ENCODE measurements around the gene C1orf87.
A peak's percentile ranks its signal among the peaks of the same experiment; 100 is the strongest.

The C1orf87 gene

GRCh38 chr1:60073605-60074278 is at the start of gene C1orf87:
TSS of gene C1orf87 (minus strand) at chr1:60073770. CDS start at chr1:60072643, 1,127 bp downstream.
- DNase-seq, result no peak

GRCh38 chr1:60118085-60118484 is 44.5 kb upstream of the C1orf87 start:
- DNase-seq, result peak in 1 of 51 donors; percentile 1

- no peak for DNase-seq
Observed at GRCh38 chr1:60114745-60115318, 41.3 kb upstream of the C1orf87 start.

GRCh38 chr1:60113596-60113995 is 40.0 kb upstream of the C1orf87 start:
- DNase-seq, result no peak

GRCh38 chr1:60113028-60113427 is 39.5 kb upstream of the C1orf87 start:
- no peak for DNase-seq

- DNase-seq, result no peak
Observed at GRCh38 chr1:60111716-60112115, 38.1 kb upstream of the C1orf87 start.

GRCh38 chr1:60111118-60111517 is 37.5 kb upstream of the C1orf87 start:
- no peak for DNase-seq

GRCh38 chr1:60108196-60108595 is 34.6 kb upstream of the C1orf87 start:
- no peak for DNase-seq

- DNase-seq, result no peak
Observed at GRCh38 chr1:60103186-60103585, 29.6 kb upstream of the C1orf87 start.

- DNase-seq, result no peak
Observed at GRCh38 chr1:60102267-60103061, 28.9 kb upstream of the C1orf87 start.

GRCh38 chr1:60101516-60101915 is 27.9 kb upstream of the C1orf87 start:
- DNase-seq, result no peak

- DNase-seq, result no peak
Observed at GRCh38 chr1:60091195-60091715, 17.7 kb upstream of the C1orf87 start.

GRCh38 chr1:60090655-60091054 is 17.1 kb upstream of the C1orf87 start:
- no peak for DNase-seq

GRCh38 chr1:60088620-60089155 is 15.1 kb upstream of the C1orf87 start:
- DNase-seq, result no peak

- no peak for DNase-seq
Observed at GRCh38 chr1:60087681-60088080, 14.1 kb upstream of the C1orf87 start.

- no peak for DNase-seq
Observed at GRCh38 chr1:60078182-60078581, 4.6 kb upstream of the C1orf87 start.

- no peak for DNase-seq
Observed at GRCh38 chr1:60071296-60071695, 2.3 kb downstream of the C1orf87 start.

GRCh38 chr1:60069691-60070090 is 3.9 kb downstream of the C1orf87 start:
- no peak for DNase-seq

GRCh38 chr1:60068393-60069045 is 5.1 kb downstream of the C1orf87 start:
- no peak for DNase-seq

- no peak for DNase-seq
Observed at GRCh38 chr1:60066001-60066400, 7.6 kb downstream of the C1orf87 start.

- DNase-seq, result no peak
Observed at GRCh38 chr1:60065199-60065598, 8.4 kb downstream of the C1orf87 start.

GRCh38 chr1:60063561-60063960 is 10.0 kb downstream of the C1orf87 start:
- no peak for DNase-seq
